ENCODE measurements around the gene HAP1.
A peak's percentile ranks its signal among the peaks of the same experiment; 100 is the strongest.
"Not testable (repeated sequence)": the region's sequence is repeated elsewhere in the genome, so short reads cannot be mapped to it uniquely, and the experiment has no call there.

HAP1 gene

GRCh38 chr17:41689497-41690299 is 44.7 kb downstream of the HAP1 start:
- no peak for DNase-seq (ENCODE audit: low spot score)

- peak; percentile 94 for DNase-seq (ENCODE audit: low spot score)
Observed at GRCh38 chr17:41688641-41689496, 45.6 kb downstream of the HAP1 start, which contains the start of gene EIF1. TSS of gene EIF1 (plus strand) at chr17:41688885. CDS start at chr17:41689039, 154 bp downstream.

DNA sequence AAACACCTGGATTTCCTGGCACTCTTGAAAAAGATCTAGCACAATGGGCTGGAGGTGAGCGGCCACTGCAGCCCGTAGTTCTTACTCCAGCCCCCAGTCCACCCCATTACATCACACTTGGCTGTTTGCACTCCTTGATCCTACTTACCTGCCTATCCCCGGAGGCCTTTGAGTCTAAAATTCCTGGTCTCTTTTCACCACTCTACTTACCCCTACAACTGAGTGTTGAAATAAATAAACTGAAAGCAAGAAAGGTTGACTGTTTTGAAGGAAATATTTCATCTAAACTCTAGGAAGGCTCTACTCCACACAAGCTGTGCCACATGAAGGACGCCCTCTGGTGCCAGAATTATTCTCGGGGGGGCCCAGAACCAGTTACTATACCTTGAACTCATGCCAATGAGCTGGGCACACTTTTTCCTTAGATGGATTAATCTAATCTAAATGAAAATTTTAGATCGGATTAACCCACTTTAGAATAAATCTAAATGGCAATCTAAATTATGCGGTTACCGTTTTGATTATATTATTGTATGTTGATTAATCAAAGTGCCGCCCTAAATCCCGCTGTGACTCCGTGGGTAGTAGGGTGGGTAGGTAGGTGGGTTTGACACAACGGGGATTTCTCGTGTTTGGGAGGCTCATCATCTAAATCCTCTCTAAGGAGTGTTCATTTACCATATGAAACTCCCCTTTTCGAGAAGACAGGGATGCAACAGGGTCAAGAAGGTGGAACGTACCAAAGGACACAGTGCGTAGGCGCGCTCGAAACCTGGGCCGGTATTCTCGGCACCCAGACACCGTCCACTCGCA is 46.4 kb downstream of the HAP1 start:
- DNase-seq (ENCODE audit: low spot score) = no peak

- no peak for DNase-seq (ENCODE audit: low spot score)
Observed at GRCh38 chr17:41686281-41686680, 48.2 kb downstream of the HAP1 start.

DNA sequence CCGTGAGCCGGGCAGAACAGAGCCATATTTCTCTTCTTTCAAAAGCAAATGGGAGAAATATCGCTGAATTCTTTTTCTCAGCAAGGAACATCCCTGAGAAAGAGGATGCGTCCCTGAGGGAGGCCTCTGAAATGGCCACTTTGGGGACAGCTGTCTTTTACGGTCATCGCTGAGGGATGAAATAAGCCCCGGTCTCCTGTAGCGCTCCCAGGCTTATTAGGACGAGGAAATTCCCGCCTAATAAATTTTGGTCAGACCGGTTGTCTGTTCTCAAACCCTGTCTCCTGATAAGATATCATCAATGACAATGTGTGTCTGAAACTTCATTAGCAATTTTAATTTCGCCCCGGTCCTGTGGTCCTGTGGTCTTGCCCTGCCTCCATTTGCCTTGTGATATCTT is 48.7 kb downstream of the HAP1 start:
- not testable (repeated sequence) for DNase-seq (ENCODE audit: low spot score)

DNA sequence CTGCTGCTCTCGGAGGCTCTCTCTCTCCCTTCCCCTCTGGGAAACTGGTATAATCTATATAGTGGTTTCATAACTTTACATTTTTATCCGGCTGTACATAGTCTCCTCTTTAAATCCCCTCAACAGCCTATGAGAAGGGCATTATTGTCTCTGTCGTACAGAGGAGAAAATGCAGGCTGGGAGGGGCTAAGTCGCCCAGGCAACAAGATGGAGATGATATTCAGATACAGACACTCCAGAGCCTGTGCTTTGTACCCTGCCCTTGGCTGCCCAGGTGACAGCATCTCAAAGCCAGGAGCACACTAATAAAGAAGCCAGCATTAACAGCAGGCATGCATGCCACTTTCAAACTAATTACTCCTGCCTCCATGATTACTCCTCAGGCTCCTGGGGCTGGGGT is 50.4 kb downstream of the HAP1 start:
- no peak for DNase-seq (ENCODE audit: low spot score)

DNA sequence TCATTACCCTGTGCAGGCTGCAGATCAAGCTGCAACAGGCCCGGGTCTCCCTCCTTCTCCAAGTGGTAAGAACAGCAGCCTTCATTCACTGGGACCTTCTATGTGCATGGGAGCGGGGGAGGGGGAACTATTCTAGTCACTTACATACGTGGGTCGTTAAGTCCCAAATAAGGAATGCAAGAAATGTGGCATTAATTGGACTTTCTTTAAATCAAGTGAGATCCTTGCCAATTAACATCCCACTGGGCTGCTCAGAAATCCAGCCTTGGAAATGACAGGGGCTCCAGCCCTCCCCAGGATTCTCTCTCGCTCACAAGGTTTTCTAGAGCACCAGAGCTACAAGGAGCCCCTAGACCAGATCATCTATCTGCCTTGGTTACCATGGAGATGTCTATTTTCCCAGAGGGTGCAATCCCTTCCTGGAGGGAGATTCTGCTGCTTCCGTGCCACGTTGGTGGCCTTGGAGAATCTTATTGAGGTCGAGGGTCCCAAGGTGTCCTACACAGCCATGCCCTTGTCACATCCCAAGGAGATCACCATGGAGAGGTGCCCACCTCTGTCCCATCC is 50.9 kb downstream of the HAP1 start:
- DNase-seq (ENCODE audit: low spot score) = no peak

GRCh38 chr17:41682631-41683030 is 51.8 kb downstream of the HAP1 start:
- no peak for DNase-seq (ENCODE audit: low spot score)

GRCh38 chr17:41681776-41682175 is 52.7 kb downstream of the HAP1 start:
- DNase-seq (ENCODE audit: low spot score) = no peak

DNA sequence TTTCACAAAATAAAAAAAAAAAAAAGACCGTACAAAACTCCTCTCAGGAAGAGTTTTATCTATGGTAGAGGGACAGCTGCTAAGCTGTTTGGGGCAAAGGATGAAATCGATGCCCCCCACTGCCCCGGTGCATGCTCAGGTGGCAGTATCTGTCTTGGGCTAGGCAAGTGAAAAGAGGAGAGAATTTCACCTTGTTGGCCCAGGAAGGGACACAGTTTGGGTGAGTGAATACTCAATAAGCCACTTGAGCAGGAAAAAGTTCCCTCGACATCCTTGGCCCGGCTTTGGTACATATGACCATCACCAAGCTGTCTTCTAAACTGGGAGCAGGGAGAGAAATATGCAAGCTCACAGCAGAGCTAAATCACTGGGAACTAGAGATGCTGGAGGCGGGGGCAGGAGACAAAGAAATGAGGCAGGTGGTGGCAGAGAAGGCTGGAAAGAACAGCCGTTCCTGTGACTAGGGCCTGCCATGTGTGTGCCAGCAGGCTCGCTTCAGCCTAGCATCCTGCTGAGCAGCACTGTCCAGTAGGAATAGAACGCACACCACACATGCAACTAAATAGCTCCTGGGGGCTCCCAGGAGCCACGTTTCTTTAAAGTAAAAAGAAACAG is 53.9 kb downstream of the HAP1 start:
- DNase-seq (ENCODE audit: low spot score) = no peak

GRCh38 chr17:41679740-41680425 is 54.6 kb downstream of the HAP1 start:
- no peak for DNase-seq (ENCODE audit: low spot score)

DNA sequence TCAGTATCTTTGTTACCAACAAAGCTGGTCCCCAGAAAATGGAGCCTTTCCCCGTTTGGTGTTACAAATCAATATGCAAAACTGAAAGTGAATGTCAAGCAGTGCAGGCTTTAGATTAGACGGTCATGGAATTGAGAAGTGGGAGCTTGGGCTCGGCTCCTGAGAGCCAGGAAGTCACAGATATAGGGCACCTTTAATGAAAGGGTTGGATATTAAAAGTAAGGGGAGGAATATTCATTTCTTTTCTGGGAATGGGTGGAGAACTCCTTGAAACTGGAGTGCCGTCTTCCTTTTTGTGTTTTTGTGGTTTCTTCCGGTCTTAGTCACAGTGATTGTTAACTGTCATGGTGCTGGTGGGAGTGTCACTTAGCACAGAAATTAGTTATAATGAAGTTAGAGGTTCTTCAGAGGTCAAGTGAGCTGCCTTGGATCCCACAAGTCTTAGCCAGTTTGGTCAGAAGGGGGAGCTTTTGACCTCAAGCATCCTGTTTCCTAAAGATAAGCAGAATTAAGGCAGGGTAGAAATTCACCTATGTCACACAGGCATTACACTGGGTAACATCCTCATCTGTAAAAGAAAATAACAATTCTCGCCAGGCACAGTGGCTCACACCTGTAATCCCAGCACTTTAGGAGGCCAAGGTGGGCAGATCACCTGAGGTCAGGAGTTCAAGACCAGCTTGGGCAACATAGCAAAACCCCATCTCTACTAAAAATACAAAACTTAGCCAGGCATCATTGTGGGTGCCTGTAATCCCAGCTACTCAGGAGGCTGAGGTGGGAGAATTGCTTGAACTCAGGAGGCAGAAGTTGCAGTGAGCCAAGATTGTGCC is 55.3 kb downstream of the HAP1 start:
- no peak for DNase-seq (ENCODE audit: low spot score)

- no peak for DNase-seq (ENCODE audit: low spot score)
Observed at GRCh38 chr17:41678411-41678906, 56.0 kb downstream of the HAP1 start.

DNA sequence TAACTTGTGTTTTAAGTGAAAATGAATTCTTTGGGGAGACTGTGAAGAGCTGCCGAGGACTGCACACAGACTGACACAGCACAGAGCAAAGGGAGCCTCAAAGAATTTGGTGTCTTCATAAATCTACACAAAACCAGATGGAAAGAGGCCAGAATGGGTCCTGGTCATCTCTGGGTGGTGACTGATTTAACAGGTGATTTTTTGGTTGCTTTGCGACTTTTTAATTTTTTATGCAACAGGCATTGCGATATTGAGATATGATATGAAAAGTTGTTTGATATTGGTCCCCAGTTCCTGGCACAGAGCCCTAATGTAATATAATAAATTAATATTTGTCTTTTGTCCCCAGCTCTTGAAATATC is 58.4 kb downstream of the HAP1 start:
- DNase-seq (ENCODE audit: low spot score) = no peak

GRCh38 chr17:41675157-41676057 is 59.0 kb downstream of the HAP1 start:
- DNase-seq (ENCODE audit: low spot score) = not testable (repeated sequence)

All from HuH-7 (cell line).